Neural crest cell (in vitro differentiated cells): ENCODE measurements around the gene LRRC1. TPM values are rescaled to one million over a fixed set of nuclear protein-coding genes. Genes with fewer than 3 reads are reported as not detected.

Experiments
- DNase-seq: peaks from one replicate; pipeline ENCODE4 v3.0.0; 2021; ENCODE audit warnings: low read depth, mixed read lengths, low spot score
- H3K27ac Mint-ChIP-seq: one replicate; pipeline ENCODE4 v1.8.0; 2021; ENCODE audit warnings: mild to moderate bottlenecking, mixed read lengths; ENCODE audit not compliant: unreplicated experiment
- H3K27me3 Mint-ChIP-seq: 2 replicates; pipeline ENCODE4 v1.8.0; 2021; ENCODE audit warnings: low read depth, mild to moderate bottlenecking, mixed read lengths
- H3K36me3 Mint-ChIP-seq: 2 replicates; pipeline ENCODE4 v1.8.0; 2021; ENCODE audit warnings: low read depth, mild to moderate bottlenecking, mixed read lengths
- H3K4me1 Mint-ChIP-seq: 2 replicates; pipeline ENCODE4 v1.8.0; 2021; ENCODE audit warnings: mixed read lengths
- H3K4me3 Mint-ChIP-seq: one replicate; pipeline ENCODE4 v1.8.0; 2021; ENCODE audit warnings: mild to moderate bottlenecking, mixed read lengths
- H3K9me3 Mint-ChIP-seq: 2 replicates; pipeline ENCODE4 v1.8.0; 2021; ENCODE audit warnings: mixed read lengths
- CTCF ChIP-seq: fragments of 200-600 bp; sonication (generic); conservative IDR thresholded peaks from 2 replicates; pipeline ENCODE4 v1.5.0; 2021; ENCODE audit warnings: antibody characterized with exemption, mild to moderate bottlenecking
- total RNA-seq: library from RNA; stranded (reverse); gene quantifications from 2 replicates; pipeline ENCODE4 v1.2.1, GENCODE V29; 2021

Gene LRRC1
- total RNA-seq, 1 donor from 2014 or later = 6.6 TPM

- peaks cover 31% of the 10 kb centered on the region for H3K27me3 Mint-ChIP-seq
- H3K27ac Mint-ChIP-seq = no peak overlapping the region
- H3K9me3 Mint-ChIP-seq = no peaks in the 10 kb centered on the region
- peaks cover 44% of the 10 kb centered on the region for H3K4me1 Mint-ChIP-seq
- H3K4me3 Mint-ChIP-seq = peak overlapping the region; percentile 96
- H3K36me3 Mint-ChIP-seq = peaks cover 3% of the 10 kb centered on the region
- DNase-seq = no peak
- no peak for TF ChIP-seq CTCF
These were observed 1.6 kb downstream of the LRRC1 start for GRCh38 chr6:53796451-53796780.

DNA sequence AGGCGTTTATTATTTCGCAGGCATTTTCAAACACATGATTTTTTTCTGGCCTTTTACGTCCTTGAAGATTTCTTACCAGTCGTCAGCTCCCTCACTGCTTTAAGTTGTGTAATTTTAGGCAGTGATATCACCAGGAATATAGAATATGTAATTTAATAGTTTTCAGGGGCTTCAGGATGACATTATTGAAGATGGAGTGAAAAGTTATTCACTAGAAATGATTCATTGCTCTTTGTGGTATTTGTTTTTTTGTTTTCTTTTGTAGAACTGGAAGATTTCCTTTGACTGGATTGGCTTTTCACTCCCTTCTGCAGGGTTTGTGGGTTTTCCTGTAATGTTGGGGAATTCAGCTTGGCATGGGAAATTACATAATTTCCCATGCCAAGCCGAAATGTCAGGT is 2.0 kb downstream of the LRRC1 start:
- DNase-seq = no peak
- H3K4me1 Mint-ChIP-seq = peaks cover 44% of the 10 kb centered on the region
- H3K27ac Mint-ChIP-seq = no peak overlapping the region
- TF ChIP-seq CTCF = no peak
- H3K27me3 Mint-ChIP-seq = peaks cover 31% of the 10 kb centered on the region
- H3K4me3 Mint-ChIP-seq = peak overlapping the region; percentile 96
- peaks cover 3% of the 10 kb centered on the region for H3K36me3 Mint-ChIP-seq
- no peaks in the 10 kb centered on the region for H3K9me3 Mint-ChIP-seq

DNA sequence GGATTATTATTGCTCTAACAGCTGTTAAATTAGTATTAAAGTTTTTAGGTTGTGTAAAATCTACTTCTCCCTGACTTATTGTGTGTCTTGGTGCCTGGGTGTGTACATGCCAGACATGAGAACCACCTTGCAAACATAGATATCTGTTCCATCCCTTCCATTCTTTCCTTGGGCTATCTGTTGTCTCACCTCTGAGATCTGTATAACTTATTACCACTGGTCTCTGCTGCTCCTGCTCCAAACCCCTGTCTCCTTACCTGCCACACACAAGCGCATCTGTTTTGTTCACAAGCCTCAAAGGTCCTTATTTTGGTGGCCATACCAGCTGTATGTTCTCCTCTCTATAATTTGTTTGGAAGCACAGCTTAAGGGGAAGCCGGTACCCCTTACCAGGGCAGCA is 2.5 kb downstream of the LRRC1 start:
- no peak for DNase-seq
- peak overlapping the region; percentile 96 for H3K4me3 Mint-ChIP-seq
- H3K9me3 Mint-ChIP-seq = no peaks in the 10 kb centered on the region
- peaks cover 3% of the 10 kb centered on the region for H3K36me3 Mint-ChIP-seq
- peaks cover 31% of the 10 kb centered on the region for H3K27me3 Mint-ChIP-seq
- H3K27ac Mint-ChIP-seq = no peak overlapping the region
- no peak for TF ChIP-seq CTCF
- peaks cover 44% of the 10 kb centered on the region for H3K4me1 Mint-ChIP-seq

- Mint-ChIP-seq H3K4me1 (peaks cover 36% of the 10 kb centered on the region), H3K27ac (no peak overlapping the region), H3K9me3 (peaks cover 2% of the 10 kb centered on the region), H3K27me3 (peaks cover 23% of the 10 kb centered on the region), H3K36me3 (peaks cover 3% of the 10 kb centered on the region), H3K4me3 (peak overlapping the region; percentile 58)
- DNase-seq = no peak
- no peak for TF ChIP-seq CTCF
These were observed 4.5 kb downstream of the LRRC1 start for GRCh38 chr6:53799340-53799739.

- no peak for DNase-seq
- TF ChIP-seq CTCF = no peak
- Mint-ChIP-seq H3K27ac (no peak overlapping the region), H3K27me3 (peaks cover 18% of the 10 kb centered on the region), H3K4me3 (no peak overlapping the region), H3K9me3 (peaks cover 2% of the 10 kb centered on the region), H3K36me3 (peaks cover 3% of the 10 kb centered on the region), H3K4me1 (peaks cover 38% of the 10 kb centered on the region)
These were observed 6.2 kb downstream of the LRRC1 start for GRCh38 chr6:53801022-53801421.

DNA sequence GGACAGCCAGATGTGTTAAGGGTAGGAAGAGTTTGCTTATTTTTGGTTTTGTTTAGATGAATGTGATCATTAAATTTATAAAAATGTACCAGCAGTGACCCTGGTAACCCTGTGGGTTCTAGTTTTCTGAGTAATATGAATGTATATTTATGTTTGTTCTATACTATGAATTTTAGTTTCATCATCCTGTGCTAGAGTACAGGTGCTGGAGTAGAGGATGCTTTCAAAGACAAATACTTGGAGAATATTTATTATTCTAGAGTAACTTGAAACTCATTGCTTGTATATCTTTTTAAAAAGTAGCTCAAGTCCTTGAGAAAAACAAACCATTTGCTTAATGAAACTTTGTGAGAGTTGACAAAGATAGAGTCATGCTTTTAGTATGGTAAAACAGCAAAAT is 7.8 kb downstream of the LRRC1 start:
- Mint-ChIP-seq H3K36me3 (peaks cover 3% of the 10 kb centered on the region), H3K4me3 (no peak overlapping the region), H3K27ac (no peak overlapping the region), H3K9me3 (peaks cover 2% of the 10 kb centered on the region), H3K27me3 (peaks cover 2% of the 10 kb centered on the region), H3K4me1 (peaks cover 24% of the 10 kb centered on the region)
- TF ChIP-seq CTCF = no peak
- no peak for DNase-seq
